ENCODE measurements around the gene ELOVL6. TPM values are rescaled to one million over a fixed set of nuclear protein-coding genes. Genes with fewer than 3 reads are reported as not detected.

The ELOVL6 gene
- total RNA-seq, 1 experiment from 2014 or later: 38.7 TPM

- H3K9ac ChIP-seq (ENCODE audit: low read length): no peak overlapping the region
- ChIA-PET CTCF (no interaction called here), RAD21 (ENCODE audit: low non-redundant PET in 1 of 2, low total read pairs in 2 of 2, uncharacterized antibody in 2 of 2, unreplicated experiment in 2 of 2) (no interaction called here), POLR2A (no interaction called here)
- H3K79me2 ChIP-seq (ENCODE audit: insufficient read depth, low read length): no peaks in the 10 kb centered on the region
- H3K27ac ChIP-seq (ENCODE audit: low read depth, low read length): no peak overlapping the region
- DNase-seq (ENCODE audit: low read depth, low spot score) (no peak), ATAC-seq (no peak)
- no peaks in the 10 kb centered on the region for H3K27me3 ChIP-seq (ENCODE audit: insufficient read depth, low read length)
- no peaks in the 10 kb centered on the region for H4K20me1 ChIP-seq (ENCODE audit: insufficient read depth)
- no peaks in the 10 kb centered on the region for H3K9me2 ChIP-seq (ENCODE audit: insufficient read depth)
- no peak overlapping the region for H3K4me2 ChIP-seq (ENCODE audit: low read length)
- no TSS peak for BruUV-seq (replicated peaks)
- no peak overlapping the region for H3K4me3 ChIP-seq (replicated peaks in 1 of 2; ENCODE audit: low read depth in 1 of 2, low read length in 2 of 2)
- no peaks in the 10 kb centered on the region for H3K9me3 ChIP-seq (ENCODE audit: control insufficient read depth in 1 of 2, insufficient read depth in 1 of 2, low read depth in 1 of 2, low read length in 2 of 2)
- TF ChIP-seq EGR1 (IDR thresholded peaks at IDR 0.05; ENCODE audit: low read depth) (no peak), ELF1 (IDR thresholded peaks at IDR 0.05; ENCODE audit: borderline replicate concordance, low read depth) (no peak), POLR2AphosphoS5 (IDR thresholded peaks at IDR 0.05; ENCODE audit: low read depth, low read length) (no peak), SP1 (IDR thresholded peaks at IDR 0.05; ENCODE audit: low read depth) (no peak), REST (IDR thresholded peaks at IDR 0.05; ENCODE audit: low read depth) (no peak), SRF (IDR thresholded peaks at IDR 0.05; ENCODE audit: low read depth) (no peak), YY1 (IDR thresholded peaks at IDR 0.05; ENCODE audit: extremely low read depth, insufficient replicate concordance, low read depth, low read length) (no peak), ZFX (IDR thresholded peaks at IDR 0.05) (no peak), JUND (IDR thresholded peaks at IDR 0.05) (no peak), ATF3 (IDR thresholded peaks at IDR 0.05) (no peak), FOSL1 (IDR thresholded peaks at IDR 0.05; ENCODE audit: low read depth) (no peak), ZBTB33 (IDR thresholded peaks at IDR 0.05; ENCODE audit: extremely low read depth, insufficient replicate concordance, low read length) (no peak), CBX3 (IDR thresholded peaks at IDR 0.05; ENCODE audit: low read depth) (no peak), EZH2phosphoT487 (IDR thresholded peaks at IDR 0.05; ENCODE audit: borderline replicate concordance) (no peak), CEBPB (IDR thresholded peaks at IDR 0.05; ENCODE audit: low read depth) (no peak)
- H3K4me1 ChIP-seq (ENCODE audit: control insufficient read depth in 1 of 2, insufficient read depth in 2 of 2, low read length in 2 of 2): no peaks in the 10 kb centered on the region
- intact Hi-C loops (cut with micrococcal nuclease): no loop called here
- H2AFZ ChIP-seq (ENCODE audit: low read depth, low read length, poor library complexity, severe bottlenecking): no peak overlapping the region
- H3K36me3 ChIP-seq (ENCODE audit: control insufficient read depth in 1 of 2, insufficient read depth in 2 of 2, low read length in 2 of 2): no peaks in the 10 kb centered on the region
Measured at GRCh38 chr4:110207233-110207632, 8.8 kb upstream of the ELOVL6 start.
